ENCODE data around the gene RPTN. TPM values are rescaled to one million over a fixed set of nuclear protein-coding genes. Genes with fewer than 3 reads are reported as not detected.

The RPTN gene
- polyA plus RNA-seq, 1 experiment, result not detected

GRCh38 chr1:152166966-152167365 is 7.9 kb upstream of the RPTN start:
- Histone ChIP-seq H3K9me3 (ENCODE audit: control insufficient read depth, insufficient read depth, low read length) (no peaks in the 10 kb centered on the region), H3K27me3 (ENCODE audit: control insufficient read depth, insufficient read depth, low read length) (peaks cover 3% of the 10 kb centered on the region), H3K27ac (ENCODE audit: low read depth, low read length) (no peak overlapping the region), H3K4me3 (ENCODE audit: low read depth, low read length) (no peak overlapping the region)
- POLR2A ChIA-PET, result no interaction called here
- no peak for DNase-seq (ENCODE audit: low read depth, low spot score)
- CTCF ChIA-PET, result no interaction called here
- TF ChIP-seq CTCF (IDR thresholded peaks at IDR 0.05; ENCODE audit: low read depth, low read length), result no peak

- no peak for TF ChIP-seq CTCF (IDR thresholded peaks at IDR 0.05; ENCODE audit: low read depth, low read length)
- POLR2A ChIA-PET, result no interaction called here
- H3K27me3 ChIP-seq (ENCODE audit: control insufficient read depth, insufficient read depth, low read length), result peaks cover 3% of the 10 kb centered on the region
- H3K4me3 ChIP-seq (ENCODE audit: low read depth, low read length), result no peak overlapping the region
- CTCF ChIA-PET, result no interaction called here
- H3K27ac ChIP-seq (ENCODE audit: low read depth, low read length), result no peak overlapping the region
- DNase-seq (ENCODE audit: low read depth, low spot score), result no peak
- no peaks in the 10 kb centered on the region for H3K9me3 ChIP-seq (ENCODE audit: control insufficient read depth, insufficient read depth, low read length)
Measured at GRCh38 chr1:152165286-152166077, 6.5 kb upstream of the RPTN start.

GRCh38 chr1:152164517-152165136 is 5.6 kb upstream of the RPTN start:
- ChIA-PET POLR2A (no interaction called here), CTCF (no interaction called here)
- no peaks in the 10 kb centered on the region for H3K9me3 ChIP-seq (ENCODE audit: control insufficient read depth, insufficient read depth, low read length)
- peaks cover 3% of the 10 kb centered on the region for H3K27me3 ChIP-seq (ENCODE audit: control insufficient read depth, insufficient read depth, low read length)
- no peak overlapping the region for H3K27ac ChIP-seq (ENCODE audit: low read depth, low read length)
- no peak for TF ChIP-seq CTCF (IDR thresholded peaks at IDR 0.05; ENCODE audit: low read depth, low read length)
- no peak for DNase-seq (ENCODE audit: low read depth, low spot score)
- H3K4me3 ChIP-seq (ENCODE audit: low read depth, low read length), result no peak overlapping the region

- peaks cover 3% of the 10 kb centered on the region for H3K27me3 ChIP-seq (ENCODE audit: control insufficient read depth, insufficient read depth, low read length)
- no peaks in the 10 kb centered on the region for H3K9me3 ChIP-seq (ENCODE audit: control insufficient read depth, insufficient read depth, low read length)
- no peak overlapping the region for H3K27ac ChIP-seq (ENCODE audit: low read depth, low read length)
- DNase-seq (ENCODE audit: low read depth, low spot score), result no peak
- ChIA-PET POLR2A (no interaction called here), CTCF (interaction anchor here (1.3 kb wide), 1 partner anchor 21 kb away, joined by 4 read pairs; no protein-coding TSS in a partner anchor)
- no peak overlapping the region for H3K4me3 ChIP-seq (ENCODE audit: low read depth, low read length)
- TF ChIP-seq CTCF (IDR thresholded peaks at IDR 0.05; ENCODE audit: low read depth, low read length), result no peak
Measured at GRCh38 chr1:152162792-152163463, 3.9 kb upstream of the RPTN start.

GRCh38 chr1:152160576-152160975 is 1.5 kb upstream of the RPTN start:
- Histone ChIP-seq H3K27me3 (ENCODE audit: control insufficient read depth, insufficient read depth, low read length) (no peaks in the 10 kb centered on the region), H3K4me3 (ENCODE audit: low read depth, low read length) (no peak overlapping the region), H3K9me3 (ENCODE audit: control insufficient read depth, insufficient read depth, low read length) (no peaks in the 10 kb centered on the region), H3K27ac (ENCODE audit: low read depth, low read length) (no peak overlapping the region)
- CTCF ChIA-PET, result no interaction called here
- no peak for DNase-seq (ENCODE audit: low read depth, low spot score)
- POLR2A ChIA-PET, result no interaction called here
- TF ChIP-seq CTCF (IDR thresholded peaks at IDR 0.05; ENCODE audit: low read depth, low read length), result no peak

Measured in AG04450 (cell line).